Adrenal gland (tissue), 5 donors: Measurements from ENCODE around the gene GSPT1.

ENCODE experiments used
- POLR2A ChIP-seq, 2 donors: fragments of 450-650 bp; IDR thresholded peaks; one replicate each; pipeline ENCODE4 v1.6.1; 2017; ENCODE audit warnings: antibody characterized with exemption in 2 of 2, mild to moderate bottlenecking in 2 of 2, moderate library complexity in 1 of 2
- TF ChIP-seq, protein P1 (sequence below), 6 experiments: fragments of 450-650 bp in 4 of 6; fragments of 200-600 bp in 2 of 6; sonication (generic) in 1 of 6; IDR thresholded peaks; 1 replicate in 5 of 6; 2 replicates in 1 of 6; pipeline versions ENCODE4 v1.5.1 to v1.8.0; 2016 to 2021; ENCODE audit warnings: antibody characterized with exemption in 6 of 6, mild to moderate bottlenecking in 2 of 6, moderate library complexity in 1 of 6
- donor health status: DM: no; HTN: no; CAD: no.

DNA sequence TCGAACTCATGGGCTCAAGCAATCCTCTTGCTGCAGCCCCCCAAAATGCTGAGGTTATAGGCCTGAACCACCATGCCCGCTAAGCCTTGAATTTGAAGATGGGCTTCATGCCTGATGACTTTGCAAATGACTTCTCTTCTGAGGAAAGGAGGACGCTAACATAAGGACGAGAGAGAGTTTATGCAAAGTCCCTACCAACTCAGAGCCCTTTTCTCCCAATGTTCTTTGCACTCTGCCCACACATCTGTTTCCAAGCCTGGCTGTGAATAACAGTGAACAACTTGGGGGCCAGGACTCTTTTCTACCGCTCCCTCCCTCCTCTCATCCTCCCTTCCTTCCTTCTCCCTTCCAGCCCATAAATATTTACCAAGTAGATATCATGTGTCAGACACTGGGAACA lies 34.6 kb upstream of the GSPT1 start:
- TF ChIP-seq, protein P1, sequence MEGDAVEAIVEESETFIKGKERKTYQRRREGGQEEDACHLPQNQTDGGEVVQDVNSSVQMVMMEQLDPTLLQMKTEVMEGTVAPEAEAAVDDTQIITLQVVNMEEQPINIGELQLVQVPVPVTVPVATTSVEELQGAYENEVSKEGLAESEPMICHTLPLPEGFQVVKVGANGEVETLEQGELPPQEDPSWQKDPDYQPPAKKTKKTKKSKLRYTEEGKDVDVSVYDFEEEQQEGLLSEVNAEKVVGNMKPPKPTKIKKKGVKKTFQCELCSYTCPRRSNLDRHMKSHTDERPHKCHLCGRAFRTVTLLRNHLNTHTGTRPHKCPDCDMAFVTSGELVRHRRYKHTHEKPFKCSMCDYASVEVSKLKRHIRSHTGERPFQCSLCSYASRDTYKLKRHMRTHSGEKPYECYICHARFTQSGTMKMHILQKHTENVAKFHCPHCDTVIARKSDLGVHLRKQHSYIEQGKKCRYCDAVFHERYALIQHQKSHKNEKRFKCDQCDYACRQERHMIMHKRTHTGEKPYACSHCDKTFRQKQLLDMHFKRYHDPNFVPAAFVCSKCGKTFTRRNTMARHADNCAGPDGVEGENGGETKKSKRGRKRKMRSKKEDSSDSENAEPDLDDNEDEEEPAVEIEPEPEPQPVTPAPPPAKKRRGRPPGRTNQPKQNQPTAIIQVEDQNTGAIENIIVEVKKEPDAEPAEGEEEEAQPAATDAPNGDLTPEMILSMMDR (IDR thresholded peaks at IDR 0.05): no peak
- TF ChIP-seq POLR2A (IDR thresholded peaks at IDR 0.05): no peak
